ENCODE measurements around the gene AGRN.

DNA sequence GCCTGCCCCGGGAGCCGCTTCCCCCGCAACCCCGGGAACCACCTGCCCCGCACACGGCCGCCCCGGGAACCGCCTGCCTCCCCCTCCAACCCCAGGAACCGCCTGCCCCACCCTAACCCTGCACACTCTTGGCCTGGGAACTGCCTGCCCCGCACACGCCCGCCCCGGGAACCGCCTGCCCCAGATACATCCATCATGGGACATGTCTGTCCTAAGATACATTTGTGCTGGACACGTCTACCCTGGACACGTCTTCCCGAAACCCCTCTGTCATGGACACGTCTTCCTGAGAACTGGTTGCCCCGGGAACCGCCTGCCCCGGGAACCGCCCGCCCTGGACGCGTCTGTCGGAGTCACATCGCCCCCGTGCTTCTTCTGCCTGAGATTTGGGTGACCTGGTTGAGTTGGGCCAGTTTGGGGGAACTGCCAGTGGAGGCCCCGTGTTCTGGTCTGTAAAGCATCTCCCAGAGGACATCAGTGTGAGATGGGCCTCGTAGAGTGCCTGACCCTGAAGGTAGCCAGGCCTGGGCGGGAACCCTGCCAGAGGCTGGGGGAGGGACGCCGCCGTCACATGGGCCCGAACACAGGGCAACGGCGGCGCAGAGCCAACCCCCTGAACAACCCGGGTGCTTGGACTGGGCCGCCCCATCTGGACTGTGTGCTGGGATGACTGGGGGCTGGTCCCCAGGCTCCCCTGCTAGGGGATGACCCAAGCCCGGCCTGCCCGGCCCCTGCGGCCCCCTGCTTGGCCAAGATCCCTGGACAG, 41.7 kb upstream of the AGRN start:
- TF ChIP-seq CTCF (IDR thresholded peaks at IDR 0.05) (no peak), POLR2A (IDR thresholded peaks at IDR 0.05) (no peak), EP300 (IDR thresholded peaks at IDR 0.05) (no peak)

Data from suprapubic skin (tissue), 3 donors.